GM20000 (cell line): ENCODE measurements around the gene NYNRIN.

Experiments
- DNase-seq: peaks from one replicate; pipeline ENCODE4 v3.0.0; 2012; ENCODE audit warnings: low spot score
- CTCF ChIP-seq: IDR thresholded peaks from 2 replicates; pipeline ENCODE4 v1.5.1; 2012; ENCODE audit warnings: mild to moderate bottlenecking, control low read depth; ENCODE audit errors: extremely low read depth, missing control alignments

The NYNRIN gene

GRCh38 chr14:24463017-24463883, 64.4 kb downstream of the NYNRIN start:
- no peak for TF ChIP-seq CTCF

GRCh38 chr14:24463884-24464785, 65.3 kb downstream of the NYNRIN start:
- DNase-seq: no peak
- no peak for TF ChIP-seq CTCF

More at GRCh38 chr14:24463017-24463883, 64.4 kb downstream of the NYNRIN start:
- no peak for DNase-seq

GRCh38 chr14:24465368-24465767, 66.6 kb downstream of the NYNRIN start:
- no peak for TF ChIP-seq CTCF
- DNase-seq: no peak

- DNase-seq: no peak
- TF ChIP-seq CTCF: no peak
Observed at GRCh38 chr14:24465805-24466204, 67.0 kb downstream of the NYNRIN start.
